IPS-20b (cell line): ENCODE measurements around the gene MRGPRD.

ENCODE experiments used
- H3K27ac ChIP-seq: one replicate; pipeline ENCODE4 v1.5.1; 2013; ENCODE audit warnings: low read length
- H3K27me3 ChIP-seq: 2 replicates; pipeline ENCODE4 v1.6.1; 2013; ENCODE audit warnings: mild to moderate bottlenecking, low read length, inconsistent platforms; ENCODE audit not compliant: insufficient read depth
- H3K36me3 ChIP-seq: 2 replicates; pipeline ENCODE4 v1.6.1; 2013; ENCODE audit warnings: low read depth, mild to moderate bottlenecking, inconsistent platforms, low read length, moderate library complexity; ENCODE audit not compliant: insufficient read depth
- H3K4me1 ChIP-seq: 2 replicates; pipeline ENCODE4 v1.6.1; 2013; ENCODE audit warnings: mild to moderate bottlenecking, control low read depth, inconsistent platforms, low read length, moderate library complexity; ENCODE audit not compliant: insufficient read depth
- H3K4me3 ChIP-seq: 2 replicates; pipeline ENCODE4 v1.5.1; 2013; ENCODE audit warnings: mild to moderate bottlenecking, low read length, inconsistent platforms
- H3K9ac ChIP-seq: 2 replicates; pipeline ENCODE4 v1.6.1; 2013; ENCODE audit warnings: low read depth, mild to moderate bottlenecking, inconsistent platforms, low read length, moderate library complexity
- H3K9me3 ChIP-seq: 2 replicates; pipeline ENCODE4 v1.6.1; 2013; ENCODE audit warnings: mild to moderate bottlenecking, low read depth, low read length, inconsistent platforms; ENCODE audit not compliant: insufficient read depth

The MRGPRD gene

DNA sequence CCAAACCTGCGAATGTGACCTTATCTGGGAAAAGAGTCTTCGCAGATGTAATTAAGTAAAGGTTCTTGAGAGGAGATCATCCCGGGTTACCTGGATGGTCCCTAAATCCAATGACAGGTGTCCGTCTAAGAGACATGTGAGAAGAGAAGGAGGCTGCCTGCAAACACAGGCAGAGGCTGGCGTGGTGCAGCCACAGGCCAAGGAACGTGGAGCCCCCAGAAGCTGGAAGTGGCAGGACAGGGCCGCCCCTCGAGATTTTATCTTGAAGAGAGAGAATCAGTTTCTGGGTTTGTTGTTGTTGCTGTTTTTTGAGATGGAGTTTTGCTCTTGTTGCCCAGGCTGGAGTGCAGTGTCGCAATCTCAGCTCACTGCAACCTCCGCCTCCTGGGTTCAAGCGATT, 33.6 kb downstream of the MRGPRD start:
- Histone ChIP-seq H3K36me3 (no peaks in the 10 kb centered on the region), H3K27me3 (no peaks in the 10 kb centered on the region), H3K9me3 (no peaks in the 10 kb centered on the region), H3K4me3 (no peak overlapping the region), H3K27ac (no peak overlapping the region), H3K4me1 (peaks cover 7% of the 10 kb centered on the region), H3K9ac (no peak overlapping the region)

DNA sequence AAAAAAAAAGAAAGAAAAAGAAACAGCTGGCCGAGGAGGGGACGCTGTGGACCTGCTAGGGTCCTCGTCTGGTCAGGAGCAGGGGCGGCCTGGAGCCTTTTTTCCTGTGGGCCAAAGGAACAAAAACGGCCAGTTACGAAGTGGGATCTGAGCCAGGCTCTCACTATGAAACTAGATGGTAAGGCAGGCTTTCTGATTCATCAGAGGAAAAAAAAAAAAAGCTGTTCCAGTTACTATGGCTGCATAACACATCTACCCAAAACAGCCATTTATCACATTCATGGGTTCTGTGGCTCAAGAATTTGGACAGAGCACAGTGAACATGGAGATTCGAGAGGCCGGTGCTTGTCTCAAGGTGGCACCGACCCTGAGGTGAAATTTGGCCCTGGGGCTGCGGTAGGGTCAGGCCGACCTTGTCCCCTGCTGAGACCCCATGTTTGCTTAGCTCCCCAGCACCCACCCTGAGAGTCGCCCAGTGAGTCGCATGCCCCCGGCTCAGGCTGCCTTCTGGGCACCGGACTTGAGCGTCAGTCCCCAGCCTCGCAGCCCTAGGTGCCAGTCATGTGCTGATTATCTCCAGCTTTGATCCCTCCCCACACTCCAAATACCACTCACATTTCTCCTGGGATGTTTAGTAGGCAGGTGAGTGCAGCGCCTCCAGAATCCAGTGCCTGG, 34.2 kb downstream of the MRGPRD start:
- H3K9me3 ChIP-seq: no peaks in the 10 kb centered on the region
- peaks cover 7% of the 10 kb centered on the region for H3K4me1 ChIP-seq
- H3K27me3 ChIP-seq: no peaks in the 10 kb centered on the region
- no peaks in the 10 kb centered on the region for H3K36me3 ChIP-seq
- H3K4me3 ChIP-seq: no peak overlapping the region
- no peak overlapping the region for H3K9ac ChIP-seq
- no peak overlapping the region for H3K27ac ChIP-seq

DNA sequence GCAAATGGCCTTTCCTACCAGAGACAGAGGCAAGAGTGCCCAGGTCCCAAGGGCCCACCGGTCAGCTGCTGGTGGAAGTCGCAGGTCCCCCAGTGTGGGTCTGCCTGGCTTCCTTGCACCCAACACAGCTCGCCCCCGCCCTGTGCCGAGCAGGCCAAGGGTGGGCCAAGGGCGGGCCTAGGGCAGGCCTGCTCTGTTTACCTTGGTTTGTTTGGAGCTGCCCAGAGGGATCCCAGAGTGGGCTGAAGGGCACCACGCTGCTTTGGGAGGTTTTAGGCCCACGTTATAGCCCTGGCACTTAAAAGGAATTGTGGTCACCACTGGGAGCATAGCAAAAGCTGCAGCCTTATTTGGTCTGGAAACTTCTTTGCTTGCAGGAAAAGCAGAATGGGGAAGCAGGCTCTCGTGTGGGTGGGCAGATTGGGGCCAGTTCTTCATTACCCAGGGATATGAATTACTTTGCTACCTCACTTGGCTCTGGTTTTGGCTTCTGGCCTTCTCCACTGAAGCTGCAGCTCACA, 38.0 kb downstream of the MRGPRD start:
- no peaks in the 10 kb centered on the region for H3K27me3 ChIP-seq
- no peaks in the 10 kb centered on the region for H3K9me3 ChIP-seq
- peaks cover 2% of the 10 kb centered on the region; the same call in 1 of the 2 replicates for H3K4me1 ChIP-seq
- no peak overlapping the region for H3K4me3 ChIP-seq
- no peak overlapping the region for H3K9ac ChIP-seq
- H3K36me3 ChIP-seq: peaks cover 20% of the 10 kb centered on the region; the same call in 1 of the 2 replicates
- no peak overlapping the region for H3K27ac ChIP-seq

DNA sequence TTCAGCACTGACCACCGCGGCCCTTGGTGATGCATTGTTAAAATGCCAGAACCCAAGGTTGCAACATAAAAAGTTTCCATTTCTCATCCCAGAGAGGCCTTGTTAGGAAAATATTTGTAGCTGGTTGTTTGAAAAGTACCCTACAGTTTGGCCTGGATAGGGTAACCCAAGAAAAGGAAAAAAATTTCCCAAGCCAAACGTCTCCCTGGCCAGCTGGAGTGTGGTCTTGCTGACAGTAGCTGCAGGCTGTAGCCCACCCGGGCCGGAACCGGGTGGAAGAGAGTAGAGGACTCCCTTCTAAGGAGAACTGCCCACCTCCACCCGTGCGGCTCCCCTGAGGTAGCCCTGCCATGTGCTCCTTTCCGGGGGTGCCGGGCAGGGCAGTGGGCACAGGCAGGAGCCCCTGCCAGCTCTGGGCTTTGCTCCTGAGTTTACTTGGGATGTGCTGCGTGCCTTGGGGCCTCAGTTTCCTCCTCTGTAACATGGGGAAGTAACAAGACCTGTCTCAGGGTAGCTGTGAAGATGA, 38.6 kb downstream of the MRGPRD start:
- no peak overlapping the region for H3K9ac ChIP-seq
- H3K4me3 ChIP-seq: no peak overlapping the region
- H3K36me3 ChIP-seq: peaks cover 26% of the 10 kb centered on the region
- no peak overlapping the region for H3K27ac ChIP-seq
- H3K4me1 ChIP-seq: no peaks in the 10 kb centered on the region
- H3K9me3 ChIP-seq: no peaks in the 10 kb centered on the region
- H3K27me3 ChIP-seq: no peaks in the 10 kb centered on the region

DNA sequence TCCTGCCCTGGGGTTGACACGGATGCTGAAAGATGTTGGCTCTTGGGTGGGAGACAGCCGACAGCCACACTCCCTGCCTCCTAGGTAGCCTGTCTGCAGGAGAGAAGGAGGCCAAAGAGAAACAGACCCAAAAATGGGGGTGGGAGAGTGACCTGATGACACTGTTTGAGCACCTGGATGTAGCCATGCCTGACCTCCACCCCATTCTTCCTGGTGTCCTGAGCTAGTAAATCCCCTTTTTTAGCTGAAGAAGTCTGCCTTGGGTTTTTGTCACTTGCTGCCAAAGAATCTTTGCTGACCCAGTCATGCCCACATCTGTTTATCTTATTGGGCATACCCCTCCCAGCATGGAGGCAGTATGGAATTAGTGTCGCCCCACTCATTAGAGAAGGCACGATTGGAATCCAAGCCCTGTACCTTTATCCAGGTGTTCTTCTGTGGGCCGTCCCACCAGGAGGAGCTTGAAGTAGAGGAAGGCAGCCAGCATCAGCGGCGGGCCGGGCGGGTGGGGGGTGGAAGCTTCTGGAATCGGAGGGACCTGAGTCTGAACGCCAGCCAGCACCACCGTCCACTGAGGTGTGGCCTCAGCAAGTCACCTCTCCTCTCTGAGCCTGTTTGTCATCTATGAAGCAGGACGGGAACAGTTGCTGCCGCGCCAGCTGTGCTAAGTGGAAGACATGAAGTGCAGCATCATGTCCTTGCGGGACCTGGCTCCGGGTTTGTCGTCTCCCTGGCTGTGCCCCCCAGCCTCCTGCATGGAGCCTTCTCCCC, 39.3 kb downstream of the MRGPRD start:
- Histone ChIP-seq H3K27ac (no peak overlapping the region), H3K9ac (no peak overlapping the region), H3K4me1 (no peaks in the 10 kb centered on the region), H3K9me3 (no peaks in the 10 kb centered on the region), H3K27me3 (no peaks in the 10 kb centered on the region), H3K4me3 (no peak overlapping the region), H3K36me3 (peaks cover 33% of the 10 kb centered on the region)

DNA sequence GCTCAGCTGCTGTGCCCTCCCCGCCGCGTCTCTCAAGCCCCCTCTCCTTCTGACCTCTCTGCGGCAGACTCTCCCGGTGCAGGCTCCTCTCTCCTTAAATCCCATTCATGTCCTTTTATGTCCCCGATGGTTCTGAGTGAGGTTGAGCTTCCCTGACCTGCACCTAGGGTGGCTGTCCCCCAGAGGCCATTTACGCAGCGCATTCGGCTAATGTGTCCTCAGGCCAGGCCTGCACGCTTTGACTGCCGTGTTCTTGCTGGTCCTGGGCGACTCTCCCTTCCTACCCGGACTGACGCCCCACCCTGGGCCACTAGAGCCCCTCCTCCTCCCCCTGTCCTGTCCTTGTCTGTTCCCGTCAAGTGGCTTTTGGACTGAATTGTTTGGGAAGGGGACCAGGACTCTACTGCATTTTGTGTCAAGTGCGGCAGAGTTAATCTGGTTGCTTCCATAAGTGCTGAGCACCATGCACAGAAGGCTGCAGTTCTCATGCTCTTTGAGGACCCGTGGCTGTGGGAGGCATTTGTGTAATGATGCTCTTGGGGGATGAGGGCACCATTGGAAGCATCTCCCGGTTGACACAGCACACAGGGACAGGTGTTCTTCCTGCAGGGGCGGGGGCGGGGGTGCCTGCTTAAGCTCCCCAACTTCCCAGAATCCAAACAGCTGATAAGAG, 40.0 kb downstream of the MRGPRD start:
- Histone ChIP-seq H3K4me3 (no peak overlapping the region), H3K4me1 (no peaks in the 10 kb centered on the region), H3K9ac (no peak overlapping the region), H3K36me3 (peaks cover 40% of the 10 kb centered on the region), H3K27me3 (no peaks in the 10 kb centered on the region), H3K27ac (no peak overlapping the region), H3K9me3 (no peaks in the 10 kb centered on the region)

DNA sequence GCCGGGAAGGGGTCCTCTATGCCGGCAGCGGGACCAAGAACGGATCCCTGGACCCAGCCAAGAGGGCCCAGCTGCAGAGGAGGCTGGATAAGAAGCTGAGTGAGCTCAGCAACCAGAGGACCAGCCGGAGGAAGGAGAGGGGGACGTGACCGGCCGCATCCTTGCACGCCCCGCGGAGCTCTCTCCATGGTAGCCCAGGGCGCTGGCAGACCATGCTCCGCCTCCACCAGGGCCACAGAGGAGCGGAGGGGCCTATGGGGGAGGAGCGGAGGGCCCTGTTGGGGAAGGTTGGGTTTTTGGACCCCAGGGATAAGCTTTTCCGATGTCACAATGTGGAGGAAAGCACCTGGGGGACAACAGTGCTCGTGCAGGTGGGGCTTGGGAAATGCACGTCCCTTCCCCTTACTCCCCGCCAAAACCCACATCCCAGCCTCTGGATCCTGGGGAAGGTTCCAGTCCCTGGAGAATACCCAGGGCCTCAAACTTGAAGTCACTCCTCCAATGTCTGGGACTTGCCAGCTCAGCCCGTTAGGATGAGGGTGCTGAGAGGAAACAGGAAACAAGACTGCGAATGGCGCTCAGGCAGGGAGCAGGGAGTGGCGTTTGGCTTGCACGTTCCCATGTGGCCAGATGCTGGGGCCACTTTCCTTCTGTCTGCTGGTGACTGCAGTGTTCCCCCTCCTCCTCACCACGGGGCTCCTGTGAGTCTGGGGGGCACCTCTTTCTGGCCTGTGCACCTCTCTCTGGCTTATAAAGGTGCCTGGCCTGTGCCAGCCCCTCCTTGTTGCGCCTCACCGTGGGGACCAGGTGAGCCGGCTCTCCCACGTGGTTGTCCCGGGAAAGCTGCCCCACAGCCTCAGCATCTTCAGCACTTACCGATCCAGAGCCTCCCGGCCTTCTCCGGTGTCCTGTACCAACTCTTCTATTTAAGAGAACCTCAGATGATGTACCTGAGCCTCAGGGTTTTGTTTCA, 40.9 kb downstream of the MRGPRD start:
- peaks cover 43% of the 10 kb centered on the region for H3K36me3 ChIP-seq
- no peaks in the 10 kb centered on the region for H3K9me3 ChIP-seq
- H3K27me3 ChIP-seq: no peaks in the 10 kb centered on the region
- H3K4me1 ChIP-seq: no peaks in the 10 kb centered on the region
- no peak overlapping the region for H3K27ac ChIP-seq
- no peak overlapping the region for H3K9ac ChIP-seq
- H3K4me3 ChIP-seq: no peak overlapping the region

DNA sequence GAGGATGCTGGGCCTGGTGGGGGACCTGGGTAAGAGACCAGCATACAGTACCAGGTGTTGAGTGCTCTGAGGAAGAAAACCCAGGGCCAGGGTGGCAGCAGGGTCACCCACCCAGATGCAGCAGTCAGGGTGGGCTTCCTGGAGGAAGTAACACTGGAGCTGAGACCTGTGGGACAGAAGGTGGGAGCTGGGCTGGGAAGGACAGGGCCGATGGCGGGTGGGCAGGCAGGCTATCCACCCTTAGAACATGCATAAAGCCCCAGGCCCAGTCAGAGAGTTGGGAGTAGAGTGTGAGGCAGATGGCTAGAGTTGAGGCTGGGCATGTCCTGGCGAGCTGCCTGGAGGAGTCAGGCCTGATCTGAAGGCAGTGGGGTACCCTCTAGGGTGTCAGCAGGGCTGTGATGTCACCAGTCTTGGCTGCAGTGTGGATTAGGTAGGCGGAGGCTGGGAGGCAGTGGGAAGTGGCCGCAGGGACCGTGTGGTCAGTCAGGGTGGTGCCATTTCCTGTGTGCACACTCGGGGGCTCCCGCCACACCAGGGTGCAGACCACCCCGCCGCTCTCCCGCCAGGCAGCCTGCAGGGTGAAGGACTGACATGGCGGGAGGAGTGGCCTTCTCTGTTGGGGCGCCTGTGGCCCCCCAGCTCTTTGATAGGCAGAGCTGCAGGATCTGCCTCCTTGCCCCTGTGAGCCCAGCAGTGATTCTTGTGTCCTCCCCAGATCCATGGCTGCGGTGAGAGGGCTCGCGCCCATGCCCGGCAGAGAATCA, 41.8 kb downstream of the MRGPRD start:
- H3K27ac ChIP-seq: no peak overlapping the region
- no peaks in the 10 kb centered on the region for H3K4me1 ChIP-seq
- no peak overlapping the region for H3K4me3 ChIP-seq
- H3K36me3 ChIP-seq: peaks cover 47% of the 10 kb centered on the region
- no peak overlapping the region for H3K9ac ChIP-seq
- H3K27me3 ChIP-seq: no peaks in the 10 kb centered on the region
- H3K9me3 ChIP-seq: no peaks in the 10 kb centered on the region

DNA sequence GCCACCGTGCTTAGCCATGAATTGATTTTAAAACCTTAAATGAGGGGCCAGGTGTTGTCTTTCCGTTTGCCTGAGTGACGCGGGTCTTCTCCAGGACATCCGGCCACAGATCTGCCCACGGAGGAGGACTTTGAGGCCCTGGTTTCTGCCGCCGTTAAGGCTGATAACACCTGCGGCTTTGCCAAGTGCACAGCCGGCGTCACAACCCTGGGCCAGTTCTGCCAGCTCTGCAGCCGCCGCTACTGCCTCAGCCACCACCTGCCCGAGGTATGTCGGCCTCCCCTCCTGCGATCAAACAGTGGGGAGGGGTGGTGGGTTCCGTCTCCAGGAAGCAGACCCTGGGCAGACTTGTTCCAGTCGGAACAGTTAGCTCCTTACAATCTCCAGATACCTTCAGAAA, 42.7 kb downstream of the MRGPRD start:
- Histone ChIP-seq H3K27ac (no peak overlapping the region), H3K9me3 (no peaks in the 10 kb centered on the region), H3K4me3 (no peak overlapping the region), H3K4me1 (no peaks in the 10 kb centered on the region), H3K9ac (no peak overlapping the region), H3K27me3 (no peaks in the 10 kb centered on the region), H3K36me3 (peaks cover 47% of the 10 kb centered on the region)

DNA sequence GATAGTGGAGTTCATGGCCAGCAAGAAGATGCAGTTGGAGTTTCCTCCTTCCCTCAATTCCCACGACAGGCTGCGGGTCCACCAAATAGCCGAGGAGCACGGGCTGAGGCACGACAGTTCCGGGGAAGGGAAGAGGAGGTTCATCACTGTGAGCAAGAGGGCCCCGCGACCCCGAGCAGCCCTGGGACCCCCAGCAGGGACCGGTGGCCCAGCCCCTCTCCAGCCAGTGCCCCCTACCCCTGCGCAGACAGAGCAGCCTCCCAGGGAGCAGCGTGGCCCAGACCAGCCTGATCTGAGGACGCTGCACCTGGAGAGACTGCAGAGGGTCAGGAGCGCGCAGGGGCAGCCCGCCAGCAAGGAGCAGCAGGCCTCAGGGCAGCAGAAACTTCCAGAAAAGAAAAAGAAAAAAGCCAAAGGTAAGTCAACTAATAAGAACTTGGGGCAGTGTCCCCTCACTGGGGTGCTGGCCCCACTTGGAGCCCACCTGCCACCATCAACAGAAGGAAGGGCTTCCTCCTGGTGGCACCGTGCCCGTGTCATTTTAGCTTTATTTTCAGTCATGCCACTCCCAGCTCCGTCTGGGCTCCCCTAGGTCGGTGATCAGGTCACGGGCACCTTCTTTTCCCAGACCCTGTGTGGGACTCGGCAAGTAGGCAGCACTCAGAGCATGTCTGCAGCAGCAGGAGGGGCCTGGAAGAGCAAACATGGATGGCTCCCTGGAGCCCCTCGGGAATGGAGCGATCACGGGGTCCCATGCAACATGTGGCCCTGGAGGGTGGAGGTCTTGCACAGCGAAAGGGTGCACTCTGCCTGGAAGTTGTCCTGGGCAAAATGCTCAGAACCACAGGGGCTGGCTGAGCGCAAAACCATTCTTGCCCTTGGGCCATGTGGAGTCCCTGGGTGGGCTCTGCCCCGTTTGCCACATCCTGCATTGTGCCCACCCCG, 43.8 kb downstream of the MRGPRD start:
- Histone ChIP-seq H3K9ac (no peak overlapping the region), H3K27ac (no peak overlapping the region), H3K4me1 (no peaks in the 10 kb centered on the region), H3K9me3 (no peaks in the 10 kb centered on the region), H3K4me3 (no peak overlapping the region), H3K36me3 (peaks cover 47% of the 10 kb centered on the region), H3K27me3 (no peaks in the 10 kb centered on the region)
